Measurements from ENCODE around the gene COL23A1. TPM values are rescaled to one million over a fixed set of nuclear protein-coding genes. Genes with fewer than 3 reads are reported as not detected.
A peak's percentile ranks its signal among the peaks of the same experiment; 100 is the strongest.

COL23A1 gene
- polyA plus RNA-seq (2011; rRNA removed) (not detected in 2 replicates), polyA plus RNA-seq (2017; fragmentation: RNase III; extraction: RNeasy Plus Mini Kit Qiagen cat#74134 plus additional on column Dnase treatment) (not detected in 3 replicates), polyA minus RNA-seq (2011; rRNA and poly(A)+ RNA removed) (not detected in 2 replicates)
- not detected in 2 replicates for polyA plus RNA-seq (2012; cell fraction: cytosol; rRNA removed)
- polyA plus RNA-seq (2012; cell fraction: nucleus; rRNA removed): not detected in 2 replicates

- Histone ChIP-seq H3K4me1 (peaks cover 5% of the 10 kb centered on the region; the same call in 1 of the 3 replicates), H3K4me2 (peak within 1 kb of the TSS; percentile 81), H3K9me3 (peaks cover 33% of the 10 kb centered on the region), H3K4me3 (peak within 1 kb of the TSS; percentile 36), H3K27ac (no peak within 1 kb of the TSS)
- POLR2A ChIA-PET: no interaction called here
- peak in 1 of 2 experiments; percentile 17 for DNase-seq (ENCODE audit: low read depth in 1 of 2, low spot score in 1 of 2)
- FAIRE-seq: no peak
- CTCF ChIA-PET: interaction anchor here (1.1 to 1.8 kb wide), 2 partner anchors 34 to 307 kb away, joined by 3 read pairs; no protein-coding TSS in a partner anchor
- TF ChIP-seq FOSL2 (IDR thresholded peaks at IDR 0.05): no peak
- no peak for TF ChIP-seq FOSL2 (CRISPR knock-in tag; IDR thresholded peaks at IDR 0.05)
- no peak for TF ChIP-seq EHMT2 (IDR thresholded peaks at IDR 0.05; ENCODE audit: low read depth)
- TF ChIP-seq POLR2AphosphoS2 (conservative IDR thresholded peaks at IDR 0.05; ENCODE audit: low read length): no peak
- TF ChIP-seq CTCF (IDR thresholded peaks at IDR 0.05): peak; percentile 23; the same call in 2 of the 3 replicates
- TF ChIP-seq RARB (CRISPR knock-in tag; IDR thresholded peaks at IDR 0.05): no peak
- no peak for TF ChIP-seq NPAS2 (CRISPR knock-in tag; IDR thresholded peaks at IDR 0.05; ENCODE audit: borderline replicate concordance)
- TF ChIP-seq FOXS1 (CRISPR knock-in tag; IDR thresholded peaks at IDR 0.05): no peak
- TF ChIP-seq CBX8 (IDR thresholded peaks at IDR 0.05): no peak
- TF ChIP-seq RAD21 (conservative IDR thresholded peaks at IDR 0.05 in 1 of 2, IDR thresholded peaks at IDR 0.05 in 1 of 2): peak; percentile 38 to 40; a peak in 3 of 5 replicates
- TF ChIP-seq CHD4 (IDR thresholded peaks at IDR 0.05; ENCODE audit: borderline replicate concordance): no peak
- TF ChIP-seq PBX3 (IDR thresholded peaks at IDR 0.05): no peak
- peak; percentile 26; the same call in 1 of the 3 replicates for TF ChIP-seq SMC3 (IDR thresholded peaks at IDR 0.05)
- TF ChIP-seq MAX (IDR thresholded peaks at IDR 0.05): no peak
- no peak for TF ChIP-seq NFE2L2 (conservative IDR thresholded peaks at IDR 0.05; ENCODE audit: low read length)
- no peak for TF ChIP-seq ESRRA (IDR thresholded peaks at IDR 0.05; ENCODE audit: borderline replicate concordance, low read length)
- peak in 1 of 2 experiments; percentile 48; a peak in 2 of 6 replicates for ATAC-seq
- WGBS (ENCODE audit: missing lambda C conversion rate): 22% methylated on average over 18 of the region's 78 CpGs
Observed at GRCh38 chr5:178590141-178590923, at the start of gene COL23A1. Gene COL23A1, minus strand, starts transcription at chr5:178590393.

- 43% methylated on average over 9 of the region's 9 CpGs for WGBS (ENCODE audit: missing lambda C conversion rate)
- FAIRE-seq: no peak
- no peaks in the 10 kb centered on the region for H3K4me1 ChIP-seq
- no peak for ATAC-seq
- peaks cover 27% of the 10 kb centered on the region for H3K9me3 ChIP-seq
- POLR2A ChIA-PET: no interaction called here
- no peak overlapping the region for H3K4me3 ChIP-seq
- DNase-seq (ENCODE audit: low read depth in 1 of 2, low spot score in 1 of 2): no peak
- CTCF ChIA-PET: interaction anchor here (0.6 kb wide), 1 partner anchor 322 kb away, joined by 3 read pairs; no protein-coding TSS in a partner anchor
- TF ChIP-seq POLR2A (IDR thresholded peaks at IDR 0.05; ENCODE audit: low read length): no peak
- TF ChIP-seq BCL3 (IDR thresholded peaks at IDR 0.05): no peak
- TF ChIP-seq GATA3 (IDR thresholded peaks at IDR 0.05; ENCODE audit: borderline replicate concordance): no peak
- no peak for TF ChIP-seq MAFK (IDR thresholded peaks at IDR 0.05; ENCODE audit: partially characterized antibody)
- no peak for TF ChIP-seq ESRRA (IDR thresholded peaks at IDR 0.05; ENCODE audit: borderline replicate concordance, low read length)
- TF ChIP-seq EP300 (IDR thresholded peaks at IDR 0.05): no peak
- no peak overlapping the region for H3K4me2 ChIP-seq
- H3K27ac ChIP-seq: no peak overlapping the region
Observed at GRCh38 chr5:178637356-178638074, 47.3 kb upstream of the COL23A1 start.

Data from A549 (cell line).